HepG2 (cell line): Measurements from ENCODE around the gene SMIM20. TPM values are rescaled to one million over a fixed set of nuclear protein-coding genes. Genes with fewer than 3 reads are reported as not detected.

ENCODE experiments used
- AFF4 ChIP-seq: sonication (generic); formaldehyde crosslinking; IDR thresholded peaks from 2 replicates; pipeline ENCODE4 v1.4.0; 2020; ENCODE audit warnings: missing genetic modification reagents
- AGO1 ChIP-seq: fragments of 200-400 bp; formaldehyde crosslinking; IDR thresholded peaks from 2 replicates; pipeline ENCODE4 v1.6.1; 2017; ENCODE audit warnings: mild to moderate bottlenecking, low read depth, low read length, moderate library complexity; ENCODE audit not compliant: poor library complexity, severe bottlenecking
- ATF7 ChIP-seq, 2 experiments: fragments of 450-650 bp in 1 of 2; sonication (generic) in 1 of 2; formaldehyde crosslinking in 1 of 2; IDR thresholded peaks; 2 replicates each; pipeline versions ENCODE4 v1.4.0 to v1.6.1; 2016 to 2020; ENCODE audit warnings: antibody characterized with exemption in 1 of 2, mild to moderate bottlenecking in 1 of 2, missing genetic modification reagents in 1 of 2
- KLF13 ChIP-seq: sonication (generic); formaldehyde crosslinking; IDR thresholded peaks from 2 replicates; pipeline ENCODE4 v1.4.0; 2020; ENCODE audit warnings: mild to moderate bottlenecking, missing genetic modification reagents
- MBD4 ChIP-seq: IDR thresholded peaks from 2 replicates; pipeline ENCODE4 v1.6.1; 2012; ENCODE audit warnings: low read length, inconsistent platforms, borderline replicate concordance
- PRMT3 ChIP-seq: sonication (generic); formaldehyde crosslinking; IDR thresholded peaks from 2 replicates; pipeline ENCODE4 v1.8.1; 2022; ENCODE audit warnings: low read depth, mild to moderate bottlenecking, moderate library complexity, missing genetic modification reagents, borderline replicate concordance
- REXO4 ChIP-seq: sonication (generic); formaldehyde crosslinking; IDR thresholded peaks from 2 replicates; pipeline ENCODE4 v1.8.0; 2022; ENCODE audit warnings: missing genetic modification reagents, mild to moderate bottlenecking, borderline replicate concordance
- ZNF160 ChIP-seq: sonication (generic); formaldehyde crosslinking; IDR thresholded peaks from 2 replicates; pipeline ENCODE4 v1.8.0; 2022; ENCODE audit warnings: mild to moderate bottlenecking, inconsistent platforms, missing genetic modification reagents
- ZNF318 ChIP-seq: sonication (generic); formaldehyde crosslinking; IDR thresholded peaks from 2 replicates; pipeline ENCODE4 v1.4.0; 2020; ENCODE audit warnings: mild to moderate bottlenecking, missing genetic modification reagents
- ZNF569 ChIP-seq: sonication (generic); formaldehyde crosslinking; IDR thresholded peaks from 2 replicates; pipeline ENCODE4 v1.5.0; 2020; ENCODE audit warnings: mild to moderate bottlenecking, missing genetic modification reagents, moderate library complexity, borderline replicate concordance
- ZNF609 ChIP-seq: sonication (generic); formaldehyde crosslinking; IDR thresholded peaks from 2 replicates; pipeline ENCODE4 v1.4.0; 2020; ENCODE audit warnings: mild to moderate bottlenecking, missing genetic modification reagents, borderline replicate concordance
- ZNF670 ChIP-seq: sonication (generic); formaldehyde crosslinking; IDR thresholded peaks from 2 replicates; pipeline ENCODE4 v1.8.0; 2022; ENCODE audit warnings: mild to moderate bottlenecking, missing genetic modification reagents, borderline replicate concordance
- polyA plus RNA-seq, 8 experiments: library from polyadenylated mRNA; depleted of rRNA in 3 of 8; stranded (reverse) in 7 of 8; unstranded in 1 of 8; fragments of >200 nt; fragmentation: Illumina TruSeq in 4 of 8; extraction: Trizol in 4 of 8; gene quantifications; 2 replicates each; pipeline versions ENCODE4 v1.2.1 to v1.2.3, GENCODE V29; 2011 to 2016; ENCODE audit warnings: low read depth in 4 of 8, missing spikeins in 1 of 8, mixed read lengths in 1 of 8; ENCODE audit not compliant: insufficient read depth in 1 of 8
- total RNA-seq, 5 experiments: library from RNA; depleted of rRNA; stranded (reverse); fragments of >200 nt; fragmentation: Illumina TruSeq; extraction: Trizol; gene quantifications; 2 replicates each; pipeline ENCODE4 v1.2.3, GENCODE V29; 2016; ENCODE audit warnings: low read depth in 1 of 5

The SMIM20 gene
- total and polyA plus RNA-seq, 2 of the 13 experiments (the other 11 are each of a cell fraction or from before 2014, with no cell fraction given) = 26.3 to 30.2 TPM

GRCh38 chr4:25919676-25920075 lies 5.7 kb downstream of the SMIM20 start (continued):
- TF ChIP-seq AFF4 (CRISPR knock-in tag) (no peak), REXO4 (no peak), ZNF670 (no peak), PRMT3 (CRISPR knock-in tag) (no peak), AGO1 (no peak), ZNF609 (CRISPR knock-in tag) (no peak; the same call in 1 of the 2 replicates), ATF7 (IDR thresholded peaks at IDR 0.05) (no peak), ATF7 (CRISPR knock-in tag; IDR thresholded peaks at IDR 0.05) (no peak), ZNF160 (CRISPR knock-in tag) (no peak), MBD4 (no peak), ZNF569 (CRISPR knock-in tag) (no peak), KLF13 (CRISPR knock-in tag) (no peak), ZNF318 (no peak)
